Fibroblast of skin of abdomen (primary cell): ENCODE results near the gene GRIP1. TPM values are rescaled to one million over a fixed set of nuclear protein-coding genes. Genes with fewer than 3 reads are reported as not detected.

Source experiments
- DNase-seq: peaks from one replicate; pipeline ENCODE4 v3.0.0-alpha.2; 2013
- polyA plus RNA-seq, 2 experiments: library from polyadenylated mRNA; unstranded; fragments of 120-200 nt; gene quantifications; one replicate each; pipeline ENCODE4 v1.2.1, GENCODE V29; 2013; ENCODE audit not compliant: insufficient read length in 2 of 2

GRIP1 gene, protein sequence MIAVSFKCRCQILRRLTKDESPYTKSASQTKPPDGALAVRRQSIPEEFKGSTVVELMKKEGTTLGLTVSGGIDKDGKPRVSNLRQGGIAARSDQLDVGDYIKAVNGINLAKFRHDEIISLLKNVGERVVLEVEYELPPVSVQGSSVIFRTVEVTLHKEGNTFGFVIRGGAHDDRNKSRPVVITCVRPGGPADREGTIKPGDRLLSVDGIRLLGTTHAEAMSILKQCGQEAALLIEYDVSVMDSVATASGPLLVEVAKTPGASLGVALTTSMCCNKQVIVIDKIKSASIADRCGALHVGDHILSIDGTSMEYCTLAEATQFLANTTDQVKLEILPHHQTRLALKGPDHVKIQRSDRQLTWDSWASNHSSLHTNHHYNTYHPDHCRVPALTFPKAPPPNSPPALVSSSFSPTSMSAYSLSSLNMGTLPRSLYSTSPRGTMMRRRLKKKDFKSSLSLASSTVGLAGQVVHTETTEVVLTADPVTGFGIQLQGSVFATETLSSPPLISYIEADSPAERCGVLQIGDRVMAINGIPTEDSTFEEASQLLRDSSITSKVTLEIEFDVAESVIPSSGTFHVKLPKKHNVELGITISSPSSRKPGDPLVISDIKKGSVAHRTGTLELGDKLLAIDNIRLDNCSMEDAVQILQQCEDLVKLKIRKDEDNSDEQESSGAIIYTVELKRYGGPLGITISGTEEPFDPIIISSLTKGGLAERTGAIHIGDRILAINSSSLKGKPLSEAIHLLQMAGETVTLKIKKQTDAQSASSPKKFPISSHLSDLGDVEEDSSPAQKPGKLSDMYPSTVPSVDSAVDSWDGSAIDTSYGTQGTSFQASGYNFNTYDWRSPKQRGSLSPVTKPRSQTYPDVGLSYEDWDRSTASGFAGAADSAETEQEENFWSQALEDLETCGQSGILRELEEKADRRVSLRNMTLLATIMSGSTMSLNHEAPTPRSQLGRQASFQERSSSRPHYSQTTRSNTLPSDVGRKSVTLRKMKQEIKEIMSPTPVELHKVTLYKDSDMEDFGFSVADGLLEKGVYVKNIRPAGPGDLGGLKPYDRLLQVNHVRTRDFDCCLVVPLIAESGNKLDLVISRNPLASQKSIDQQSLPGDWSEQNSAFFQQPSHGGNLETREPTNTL
- 1.3 TPM for polyA plus RNA-seq (2013, experiment 1 of 2; ENCODE audit: insufficient read length)
- 0.88 TPM for polyA plus RNA-seq (2013, experiment 2 of 2; ENCODE audit: insufficient read length)

DNA sequence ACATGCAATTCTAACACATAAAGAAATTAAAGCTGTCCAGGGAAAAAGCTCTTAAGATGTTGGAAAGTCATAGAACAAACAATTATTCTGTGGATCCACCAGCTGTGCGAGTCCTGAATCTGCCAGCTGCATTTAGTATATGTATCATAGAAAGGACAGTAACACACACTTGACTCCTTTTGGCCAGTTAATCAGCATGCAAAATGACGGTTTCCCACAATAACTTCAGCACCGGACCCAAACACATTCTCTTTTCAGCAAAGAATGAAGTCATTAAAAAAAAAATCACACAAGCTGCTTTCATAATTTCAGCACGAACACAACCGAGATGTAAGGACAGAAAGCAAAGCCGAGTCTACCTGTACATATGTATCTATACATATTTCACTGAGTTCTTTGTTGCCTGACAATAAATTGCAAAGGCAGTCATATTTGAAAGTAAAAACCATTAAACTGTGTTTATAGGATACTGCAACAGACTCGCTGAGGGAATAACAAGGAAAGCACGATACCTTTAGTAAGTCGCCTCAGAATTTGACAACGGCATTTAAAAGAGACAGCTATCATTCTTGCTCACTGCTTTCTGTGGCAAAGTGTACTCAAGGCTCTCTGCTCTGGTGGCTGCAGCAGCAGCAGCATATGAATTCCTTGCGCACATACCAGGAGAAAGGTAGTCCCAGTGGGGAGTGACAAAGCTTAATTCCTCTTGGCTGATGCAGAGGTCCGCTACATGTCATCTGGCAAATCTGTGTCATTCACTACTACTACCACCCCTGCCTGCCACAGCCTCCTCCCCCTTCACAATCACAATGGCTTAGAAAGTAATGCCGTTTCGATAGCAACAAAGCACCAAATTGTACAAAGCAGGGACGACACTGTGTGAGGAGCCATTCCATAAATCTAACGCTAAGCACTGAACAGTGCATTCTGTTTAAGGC is at the start of gene GRIP1:
TSS of gene GRIP1 (minus strand) at position 739 of the 938 bp plus-strand sequence. CDS start at position 567, 172 bp downstream.
- no peak for DNase-seq

DNA sequence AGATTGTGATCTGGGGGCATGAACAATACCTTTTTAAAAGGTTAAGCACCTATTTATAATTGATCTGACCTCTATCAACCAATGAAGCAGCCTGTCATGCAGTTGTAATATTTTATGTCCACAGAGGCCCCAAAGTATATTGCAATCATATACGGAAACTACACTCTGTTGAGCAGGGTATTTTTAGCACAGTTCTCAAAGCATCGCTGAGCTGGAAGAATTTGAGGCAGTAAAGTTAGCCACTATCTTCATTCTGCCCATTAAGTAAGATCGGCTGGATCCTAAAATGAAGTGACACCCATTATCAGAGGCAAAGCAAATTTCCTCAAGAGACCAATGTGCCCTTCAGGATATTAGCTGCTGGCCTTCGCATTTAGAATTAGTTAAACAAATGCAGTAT is 47.7 kb upstream of the GRIP1 start:
- no peak for DNase-seq

DNA sequence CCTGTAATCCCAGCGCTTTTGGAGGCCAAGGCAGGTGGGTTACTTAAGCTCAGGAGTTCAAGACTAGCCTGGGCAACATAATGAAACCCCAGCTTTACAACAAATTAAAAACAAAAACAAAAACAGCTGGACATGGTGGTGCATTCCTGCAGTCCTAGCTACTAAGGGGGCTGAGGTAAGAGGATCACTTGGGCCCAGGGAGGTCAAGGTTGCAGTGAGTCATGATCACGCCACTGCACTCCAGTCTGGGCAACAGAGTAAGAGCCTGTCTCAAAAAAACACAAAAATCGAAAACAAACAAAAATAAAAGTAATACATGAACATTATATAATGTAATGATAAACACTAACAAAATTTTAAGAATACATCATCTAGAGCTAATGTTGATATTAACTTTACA is 46.2 kb upstream of the GRIP1 start:
- DNase-seq: no peak

DNA sequence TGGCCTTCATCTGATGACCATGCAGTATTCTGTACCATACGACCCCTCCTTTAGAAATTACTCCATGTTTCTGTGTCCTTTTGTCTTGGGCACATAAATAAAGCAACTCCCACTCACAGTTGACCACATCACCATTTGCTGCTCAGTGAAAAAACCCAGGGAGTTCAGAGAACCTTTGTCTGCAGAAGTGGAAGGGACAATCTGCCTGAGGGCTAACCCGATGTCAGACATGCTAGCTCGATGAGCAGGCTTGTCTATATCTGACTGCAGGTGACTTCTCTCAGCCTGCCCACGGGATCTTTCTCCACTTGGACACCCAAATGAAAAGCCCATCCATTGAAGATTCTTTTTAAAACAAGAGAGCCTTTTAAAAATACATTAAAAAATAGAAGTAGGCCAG is 45.7 kb upstream of the GRIP1 start:
- no peak for DNase-seq

DNA sequence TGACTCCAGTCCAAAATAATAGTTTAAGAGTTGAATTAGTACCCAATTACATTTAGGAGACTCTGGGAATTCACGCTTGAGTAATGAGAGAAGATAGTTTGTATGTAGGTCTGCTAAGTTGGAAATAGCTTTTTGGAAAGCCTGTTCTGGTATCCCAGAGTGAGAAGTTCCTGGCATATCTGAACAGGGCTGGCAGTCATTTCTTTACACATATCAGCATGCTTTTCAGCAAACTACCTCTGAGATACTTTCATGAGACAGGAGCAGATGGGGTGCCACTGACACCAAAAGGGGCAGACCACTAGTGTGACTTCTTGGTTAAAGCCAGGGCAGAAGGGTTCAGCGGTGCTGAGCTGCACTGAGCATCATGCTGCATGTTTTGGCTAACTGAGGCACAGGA is 45.1 kb upstream of the GRIP1 start:
- no peak for DNase-seq

DNA sequence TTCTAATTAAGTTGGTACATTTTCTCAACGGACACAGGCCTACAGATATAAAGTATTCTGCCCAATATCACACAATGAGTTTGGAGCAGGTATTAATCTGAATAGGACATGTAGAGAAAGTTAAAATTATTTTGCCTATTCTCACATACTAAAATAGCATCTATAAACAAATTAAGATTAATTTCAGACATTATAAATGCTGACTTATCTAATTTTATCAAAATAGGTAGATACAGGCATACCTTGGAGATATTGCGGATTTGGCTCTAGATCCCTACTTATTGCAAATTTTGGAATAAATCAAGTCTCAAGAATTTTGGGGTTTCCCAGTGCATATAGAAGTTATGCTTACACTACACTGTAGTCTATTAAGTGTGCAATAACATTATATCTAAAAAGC is 41.0 kb upstream of the GRIP1 start:
- DNase-seq: no peak

DNA sequence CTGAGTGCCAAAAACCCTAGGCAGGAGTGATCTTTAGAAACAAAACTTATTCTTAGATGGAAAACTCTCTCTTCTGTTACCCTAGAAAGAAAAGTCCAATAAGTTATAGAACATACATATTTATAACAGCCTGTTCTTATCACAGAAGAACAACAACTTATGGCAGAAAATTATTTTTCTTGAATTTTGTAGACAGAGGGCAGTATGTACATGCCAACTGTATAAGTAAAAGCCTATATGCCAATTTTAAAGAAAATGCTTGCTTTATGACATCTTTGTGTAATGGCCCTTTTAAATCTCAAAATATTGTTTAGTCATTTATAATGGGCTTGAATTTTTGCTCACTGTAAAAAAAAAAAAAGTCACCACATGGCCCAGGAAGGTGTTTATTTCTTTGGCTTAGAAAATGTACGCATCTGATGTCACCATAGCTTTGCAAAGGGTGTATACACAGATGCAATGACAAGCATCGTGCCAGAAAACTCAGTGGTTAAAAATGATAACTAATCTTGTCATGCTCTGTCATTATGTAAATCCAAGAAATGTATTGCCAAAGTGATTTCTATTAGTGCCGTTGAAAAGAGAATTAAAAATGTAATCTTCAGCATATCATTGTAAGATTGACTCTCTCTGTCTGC is 38.3 kb upstream of the GRIP1 start:
- DNase-seq: no peak

DNA sequence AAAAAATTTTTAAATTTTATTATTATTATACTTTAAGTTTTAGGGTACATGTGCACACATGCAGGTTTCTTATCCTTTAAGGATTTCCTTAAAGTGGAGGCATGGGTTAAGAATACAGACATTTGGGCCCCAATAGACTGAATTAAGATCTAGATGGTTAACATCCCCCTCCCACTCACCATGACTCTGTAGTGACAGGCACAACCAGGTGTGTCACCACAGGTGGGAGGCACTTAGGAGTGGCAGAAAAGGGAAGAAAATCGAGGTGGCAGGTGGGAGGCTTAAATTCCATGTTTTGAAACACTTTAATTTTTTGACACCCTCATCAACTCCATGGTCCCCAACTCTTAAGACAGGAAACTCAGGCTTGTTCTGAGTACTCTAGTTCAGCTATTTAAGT is 37.6 kb upstream of the GRIP1 start:
- DNase-seq: no peak

DNA sequence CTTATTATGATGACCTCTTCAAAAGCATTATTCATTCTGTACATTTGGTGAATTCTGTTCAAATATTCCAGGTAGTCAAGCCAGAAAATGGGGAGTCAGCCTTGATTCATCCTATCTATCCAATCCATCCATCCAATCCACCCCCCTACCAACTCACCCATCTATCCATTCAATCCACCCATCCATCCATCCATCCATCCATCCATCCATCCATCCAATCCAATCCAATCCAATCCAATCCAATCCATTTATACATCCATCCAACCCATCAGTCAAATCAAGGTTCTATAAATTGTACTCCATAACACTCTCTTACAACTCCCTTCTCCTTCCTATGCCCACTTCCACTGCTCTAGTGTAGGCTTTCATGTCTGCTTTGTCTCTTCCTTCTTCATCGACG is 35.8 kb upstream of the GRIP1 start:
- DNase-seq: no peak

DNA sequence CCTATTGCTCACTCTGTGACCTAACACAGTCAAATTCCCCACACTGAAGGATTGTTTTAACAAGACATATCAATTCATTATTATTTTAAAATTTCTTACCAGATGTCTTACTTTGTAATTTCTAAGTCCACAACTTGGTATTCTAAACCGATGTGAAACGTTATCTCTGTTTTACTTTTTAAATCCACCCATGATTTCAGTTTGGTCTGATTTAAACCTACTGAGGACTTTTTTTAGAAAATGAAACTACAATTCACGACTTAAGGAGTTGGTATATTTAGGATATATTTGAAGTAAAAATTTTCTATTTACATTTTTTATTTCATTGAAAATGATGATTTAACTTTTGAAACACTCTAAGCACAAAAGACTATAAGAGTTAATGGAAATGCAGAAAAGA is 35.1 kb upstream of the GRIP1 start:
- DNase-seq: no peak

DNA sequence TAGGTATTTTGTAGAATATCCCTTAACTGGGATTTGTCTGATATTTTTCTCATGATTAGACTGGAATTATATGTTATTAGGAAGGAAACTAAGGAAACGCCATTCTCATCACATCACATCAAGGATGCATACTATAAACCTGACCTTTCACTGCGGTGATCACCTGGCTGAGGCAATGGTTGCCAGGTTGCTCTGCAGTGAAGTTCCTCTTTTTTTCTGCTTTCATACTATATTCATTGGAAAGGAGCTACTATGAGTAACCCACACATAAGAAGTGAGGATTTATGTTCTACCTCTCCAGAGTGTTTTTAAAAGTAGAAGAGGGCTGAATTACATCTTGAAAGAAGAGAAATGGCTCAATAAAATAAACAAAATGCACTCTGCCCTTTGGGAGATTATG is 31.0 kb upstream of the GRIP1 start:
- DNase-seq: no peak

DNA sequence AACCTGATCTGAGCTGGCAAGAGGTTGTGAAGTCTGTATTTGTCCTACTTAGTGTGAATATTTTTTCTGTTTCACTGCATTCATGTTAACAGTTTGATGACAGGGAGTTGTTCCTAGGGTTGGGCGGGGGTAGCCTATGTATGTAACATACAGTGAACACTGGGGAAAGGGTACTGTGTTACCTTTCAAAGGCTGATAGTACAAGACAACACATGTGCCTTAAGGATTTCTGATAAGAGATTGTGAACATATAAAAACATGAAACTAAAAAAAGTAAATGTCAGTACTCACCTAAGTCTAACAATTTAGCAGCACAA is 30.5 kb upstream of the GRIP1 start:
- no peak for DNase-seq

DNA sequence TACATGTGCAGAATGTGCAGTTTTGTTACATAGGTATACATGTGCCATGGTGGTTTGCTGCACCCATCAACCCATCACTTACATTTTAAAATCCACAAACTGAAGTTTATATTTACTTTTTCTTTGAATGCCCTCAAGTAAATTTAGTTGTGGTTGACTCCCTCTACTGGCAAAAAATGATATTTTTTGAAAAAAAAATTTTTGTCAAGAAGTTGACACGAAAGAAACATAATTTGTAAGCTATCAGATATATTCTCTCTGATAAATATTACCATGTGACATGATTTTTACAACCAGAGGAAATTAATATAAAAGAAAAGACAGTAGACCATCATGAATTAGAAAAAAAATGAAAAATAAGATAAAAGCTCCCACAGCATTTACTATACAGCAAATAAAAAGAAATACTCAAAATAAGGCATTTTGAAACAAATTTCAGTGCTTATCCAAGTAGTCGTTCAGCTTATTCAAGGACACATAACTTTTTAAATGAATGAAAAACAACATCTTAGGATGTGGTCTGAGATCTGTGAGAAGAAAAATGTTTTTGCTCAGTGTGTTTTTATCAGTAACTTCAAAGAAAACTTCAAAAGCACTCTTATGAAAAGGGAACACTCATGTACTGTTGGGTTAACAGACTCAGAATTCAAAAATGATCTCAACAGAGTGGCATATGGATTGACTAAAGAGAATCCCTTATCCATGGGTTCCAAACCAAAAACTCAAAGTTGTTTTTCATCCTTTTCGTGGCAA is 30.0 kb upstream of the GRIP1 start:
- peak; percentile 6 for DNase-seq

DNA sequence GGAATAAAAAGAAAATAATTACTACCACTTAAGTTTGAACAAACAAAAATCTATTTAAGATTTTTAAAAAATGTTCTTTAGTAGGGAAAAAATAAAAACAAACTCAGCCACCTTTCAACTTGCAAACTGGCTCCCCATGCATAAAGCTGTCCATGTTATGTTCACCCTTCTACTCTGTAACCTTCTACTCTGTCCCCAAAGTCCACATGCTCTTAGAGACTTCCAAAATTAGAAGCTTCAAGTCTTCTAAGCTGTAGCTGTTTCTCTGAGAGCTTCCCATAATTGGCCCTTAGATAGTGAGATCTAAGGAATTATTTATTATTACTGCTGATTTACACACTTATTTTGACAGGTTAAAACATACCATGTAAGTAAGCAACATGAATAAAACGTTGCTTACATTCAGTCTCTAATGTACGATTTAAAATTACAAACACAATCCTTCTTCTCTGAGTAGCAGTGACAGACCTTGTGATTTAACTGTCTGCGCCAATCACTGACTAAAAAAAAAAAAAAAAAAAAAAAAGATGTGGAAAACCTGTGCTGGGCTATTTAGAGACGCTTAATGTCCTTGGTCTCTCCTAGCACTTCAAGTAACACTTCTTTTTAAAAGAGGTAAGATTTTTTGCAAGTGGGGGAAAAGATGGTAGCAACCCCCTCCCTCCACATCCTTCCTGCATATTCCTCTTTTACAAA is 28.3 kb upstream of the GRIP1 start:
- DNase-seq: no peak

DNA sequence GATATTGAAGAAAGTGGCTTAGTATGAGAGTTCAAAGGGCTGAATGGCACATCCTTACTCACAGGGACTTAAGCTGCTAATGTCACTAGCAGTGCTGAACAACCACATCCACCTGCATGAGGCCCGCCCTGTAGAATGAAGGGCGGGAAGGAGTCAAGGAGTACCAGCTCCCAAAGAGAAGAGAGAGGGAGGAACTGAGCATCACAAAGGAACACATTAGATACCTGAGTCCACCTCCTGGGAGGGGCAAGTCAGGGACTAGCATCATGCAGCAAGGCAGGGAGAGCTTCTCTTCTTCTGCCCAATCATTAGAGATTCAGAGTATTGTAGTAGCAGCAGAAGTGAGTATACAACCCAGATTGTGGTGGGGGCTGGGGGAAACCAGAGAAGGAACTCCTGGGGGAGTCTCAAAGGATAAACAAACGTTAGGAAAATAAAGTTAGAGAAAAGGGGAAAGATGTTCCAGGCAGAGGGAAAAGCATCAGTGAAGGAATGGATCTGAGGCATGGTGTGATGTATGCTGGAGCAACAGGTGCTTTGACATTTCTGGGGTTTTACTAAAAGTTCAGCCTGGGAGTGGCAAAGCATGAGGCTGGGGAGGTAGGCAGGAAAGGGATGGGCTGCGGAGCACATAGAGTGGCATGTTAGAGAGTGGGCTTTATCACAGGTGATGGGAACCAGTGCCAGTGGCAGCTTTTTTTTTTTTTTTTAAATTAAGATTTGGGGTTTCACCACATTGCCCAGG is 21.0 kb upstream of the GRIP1 start:
- DNase-seq: no peak

DNA sequence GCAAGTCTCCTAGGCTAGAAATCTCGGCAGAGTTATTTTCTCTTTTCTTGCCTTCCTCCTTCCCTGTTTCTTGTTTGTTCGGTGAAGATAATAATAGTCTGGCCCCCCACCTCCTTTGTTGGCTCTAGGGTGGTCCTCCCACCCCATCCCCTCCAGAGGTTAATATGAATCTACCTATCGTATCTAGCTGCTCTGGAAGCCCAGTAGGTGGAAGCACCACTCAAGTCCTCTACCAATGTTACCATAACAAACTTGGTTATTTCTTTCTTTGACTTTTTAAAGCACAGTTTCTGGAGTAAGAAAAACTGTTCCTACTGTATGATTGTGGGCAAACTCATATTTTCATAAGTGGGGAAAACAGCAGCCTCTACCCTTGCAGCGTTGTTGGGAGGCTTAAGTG is 19.7 kb upstream of the GRIP1 start:
- DNase-seq: no peak

DNA sequence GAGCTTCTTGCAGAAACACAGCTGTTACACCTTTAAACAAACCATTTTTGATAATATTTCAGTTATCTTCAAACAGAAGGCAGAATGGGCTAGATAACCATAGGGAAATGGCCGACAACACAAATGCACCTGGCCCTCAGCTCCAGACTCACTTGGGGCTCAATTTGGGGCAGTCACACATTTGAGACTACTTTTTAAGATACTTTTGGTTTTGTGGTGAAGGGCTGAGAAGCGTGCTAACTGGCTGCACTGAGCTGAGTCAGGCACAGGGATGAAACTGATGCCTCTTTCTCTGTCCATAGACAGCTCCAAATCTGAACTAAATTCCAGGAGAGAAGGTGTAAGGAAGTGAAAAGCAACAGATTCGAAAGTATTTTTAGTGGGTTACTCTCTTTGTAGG is 18.5 kb upstream of the GRIP1 start:
- DNase-seq: no peak

DNA sequence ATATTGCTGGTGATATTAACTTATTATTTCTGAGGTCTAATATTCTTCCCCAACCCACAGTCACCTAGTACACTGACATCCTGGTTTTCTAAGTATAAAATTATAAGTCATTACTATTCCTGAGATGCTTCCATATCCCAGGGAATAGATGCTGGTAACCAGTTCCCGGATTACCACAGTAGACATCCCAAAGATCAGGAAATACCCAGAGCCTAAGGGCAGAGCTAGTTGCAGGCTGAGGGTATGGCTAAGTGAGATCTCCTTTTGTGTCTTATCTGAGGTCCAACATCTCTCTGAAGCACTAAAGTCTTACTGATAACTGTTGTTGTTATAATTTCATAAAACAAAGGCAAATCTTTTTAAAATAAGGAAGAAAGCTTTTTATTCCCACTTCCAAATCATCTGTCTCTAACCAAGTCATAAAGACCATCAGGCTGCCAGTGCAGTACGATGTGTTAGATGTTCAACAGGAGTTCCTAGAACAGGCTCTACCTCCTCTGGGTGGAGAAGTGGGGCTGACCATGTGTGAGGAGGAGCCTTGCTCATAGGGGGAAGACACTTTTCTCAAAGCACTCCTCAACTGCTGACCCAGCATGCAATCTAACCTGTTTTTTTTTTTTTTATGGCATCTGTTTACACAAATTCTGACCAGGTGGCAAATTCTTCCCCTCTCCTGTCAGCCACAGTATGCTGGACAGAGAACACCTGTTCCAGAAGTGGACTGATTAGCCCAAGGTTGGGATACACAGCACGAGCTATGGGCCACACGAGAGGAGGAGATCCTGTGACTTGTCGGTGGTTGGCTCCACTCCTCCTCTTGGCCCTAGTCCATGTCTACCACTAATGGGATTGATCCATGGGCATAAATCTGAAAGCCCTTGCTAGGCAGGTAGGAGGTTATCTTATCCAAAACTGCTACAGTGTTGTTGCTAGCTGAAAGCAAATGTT is 16.1 kb upstream of the GRIP1 start:
- no peak for DNase-seq
